ENCODE measurements around the gene ELOVL2.

- TF ChIP-seq, protein P1, sequence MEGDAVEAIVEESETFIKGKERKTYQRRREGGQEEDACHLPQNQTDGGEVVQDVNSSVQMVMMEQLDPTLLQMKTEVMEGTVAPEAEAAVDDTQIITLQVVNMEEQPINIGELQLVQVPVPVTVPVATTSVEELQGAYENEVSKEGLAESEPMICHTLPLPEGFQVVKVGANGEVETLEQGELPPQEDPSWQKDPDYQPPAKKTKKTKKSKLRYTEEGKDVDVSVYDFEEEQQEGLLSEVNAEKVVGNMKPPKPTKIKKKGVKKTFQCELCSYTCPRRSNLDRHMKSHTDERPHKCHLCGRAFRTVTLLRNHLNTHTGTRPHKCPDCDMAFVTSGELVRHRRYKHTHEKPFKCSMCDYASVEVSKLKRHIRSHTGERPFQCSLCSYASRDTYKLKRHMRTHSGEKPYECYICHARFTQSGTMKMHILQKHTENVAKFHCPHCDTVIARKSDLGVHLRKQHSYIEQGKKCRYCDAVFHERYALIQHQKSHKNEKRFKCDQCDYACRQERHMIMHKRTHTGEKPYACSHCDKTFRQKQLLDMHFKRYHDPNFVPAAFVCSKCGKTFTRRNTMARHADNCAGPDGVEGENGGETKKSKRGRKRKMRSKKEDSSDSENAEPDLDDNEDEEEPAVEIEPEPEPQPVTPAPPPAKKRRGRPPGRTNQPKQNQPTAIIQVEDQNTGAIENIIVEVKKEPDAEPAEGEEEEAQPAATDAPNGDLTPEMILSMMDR (IDR thresholded peaks at IDR 0.05; ENCODE audit: low read depth, low read length), result no peak
- TF ChIP-seq, protein P2, sequence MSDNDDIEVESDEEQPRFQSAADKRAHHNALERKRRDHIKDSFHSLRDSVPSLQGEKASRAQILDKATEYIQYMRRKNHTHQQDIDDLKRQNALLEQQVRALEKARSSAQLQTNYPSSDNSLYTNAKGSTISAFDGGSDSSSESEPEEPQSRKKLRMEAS (IDR thresholded peaks at IDR 0.05; ENCODE audit: low read depth, low read length), result no peak
Measured at GRCh38 chr6:11011787-11012234, 32.3 kb downstream of the ELOVL2 start.
